Astrocyte (in vitro differentiated cells and primary cell): ENCODE results near the gene CTTN. TPM values are rescaled to one million over a fixed set of nuclear protein-coding genes. Genes with fewer than 3 reads are reported as not detected.

ENCODE experiments used
- DNase-seq: peaks from one replicate; pipeline ENCODE4 v3.0.0-alpha.2; 2010; ENCODE audit warnings: low read depth
- FAIRE-seq: peaks from 2 replicates; lab custom pipeline; 2011; peaks lifted over from hg19 to GRCh38; lab: Jason Lieb, UNC
- H2AFZ ChIP-seq: 2 replicates; pipeline ENCODE4 v1.6.0; 2012; ENCODE audit warnings: low read depth, low read length, inconsistent platforms
- H3K27ac ChIP-seq: 2 replicates; pipeline ENCODE4 v1.5.1; 2011; ENCODE audit warnings: low read depth, low read length, inconsistent platforms
- H3K27me3 ChIP-seq: 2 replicates; pipeline ENCODE4 v1.6.0; 2011; ENCODE audit warnings: low read length, inconsistent platforms; ENCODE audit not compliant: insufficient read depth
- H3K36me3 ChIP-seq: 2 replicates; pipeline ENCODE4 v1.5.1; 2011; ENCODE audit warnings: low read length, inconsistent platforms; ENCODE audit not compliant: insufficient read depth
- H3K4me1 ChIP-seq: 2 replicates; pipeline ENCODE4 v1.5.1; 2011; ENCODE audit warnings: low read length, inconsistent platforms; ENCODE audit not compliant: insufficient read depth
- H3K4me2 ChIP-seq: 2 replicates; pipeline ENCODE4 v1.6.0; 2012; ENCODE audit warnings: low read length, inconsistent platforms
- H3K4me3 ChIP-seq: 2 replicates; pipeline ENCODE4 v1.5.1; 2011; ENCODE audit warnings: low read depth, mild to moderate bottlenecking, low read length, inconsistent platforms; ENCODE audit not compliant: insufficient read depth
- H3K79me2 ChIP-seq: 2 replicates; pipeline ENCODE4 v1.6.0; 2012; ENCODE audit warnings: mild to moderate bottlenecking, low read length, inconsistent platforms; ENCODE audit not compliant: insufficient read depth
- H3K9ac ChIP-seq: 2 replicates; pipeline ENCODE4 v1.6.0; 2012; ENCODE audit warnings: mild to moderate bottlenecking, low read length, inconsistent platforms
- H3K9me3 ChIP-seq: 2 replicates; pipeline ENCODE4 v1.5.1; 2012; ENCODE audit warnings: low read depth, mild to moderate bottlenecking, low read length, inconsistent platforms; ENCODE audit not compliant: insufficient read depth
- H4K20me1 ChIP-seq: 2 replicates; pipeline ENCODE4 v1.6.0; 2012; ENCODE audit warnings: low read length, inconsistent platforms; ENCODE audit not compliant: insufficient read depth
- H3K27ac Mint-ChIP-seq: one replicate; pipeline ENCODE4 v1.8.0; 2021; ENCODE audit warnings: mild to moderate bottlenecking, mixed read lengths; ENCODE audit not compliant: unreplicated experiment
- H3K27me3 Mint-ChIP-seq: one replicate; pipeline ENCODE4 v1.8.0; 2021; ENCODE audit warnings: low read depth, mixed read lengths; ENCODE audit not compliant: unreplicated experiment
- H3K36me3 Mint-ChIP-seq: one replicate; pipeline ENCODE4 v1.8.0; 2021; ENCODE audit warnings: low read depth, mixed read lengths; ENCODE audit not compliant: unreplicated experiment
- H3K4me1 Mint-ChIP-seq: one replicate; pipeline ENCODE4 v1.8.0; 2021; ENCODE audit warnings: low read depth, mixed read lengths; ENCODE audit not compliant: unreplicated experiment
- H3K4me3 Mint-ChIP-seq: one replicate; pipeline ENCODE4 v1.8.0; 2021; ENCODE audit warnings: mild to moderate bottlenecking, moderate library complexity, mixed read lengths; ENCODE audit not compliant: unreplicated experiment
- H3K9me3 Mint-ChIP-seq: one replicate; pipeline ENCODE4 v1.8.0; 2021; ENCODE audit warnings: mild to moderate bottlenecking, mixed read lengths; ENCODE audit not compliant: unreplicated experiment
- CTCF ChIP-seq: IDR thresholded peaks from 2 replicates; pipeline ENCODE4 v1.5.1; 2011; ENCODE audit warnings: low read depth, mild to moderate bottlenecking, inconsistent platforms, low read length, moderate library complexity; ENCODE audit not compliant: insufficient read depth
- EZH2 ChIP-seq: IDR thresholded peaks from 2 replicates; pipeline ENCODE4 v1.6.1; 2012; ENCODE audit warnings: mild to moderate bottlenecking, low read length, inconsistent platforms; ENCODE audit not compliant: insufficient read depth
- total RNA-seq: library from RNA; stranded (reverse); gene quantifications from 2 replicates; pipeline ENCODE4 v1.2.1, GENCODE V29; 2021

CTTN gene
- total RNA-seq, 1 donor from 2014 or later: 344 TPM

- H3K4me3 ChIP-seq: no peak overlapping the region
- H3K9me3 Mint-ChIP-seq: peaks cover 3% of the 10 kb centered on the region
- no peaks in the 10 kb centered on the region for H3K79me2 ChIP-seq
- no peaks in the 10 kb centered on the region for H4K20me1 ChIP-seq
- no peak overlapping the region for H3K4me2 ChIP-seq
- no peak for FAIRE-seq
- H3K27me3 Mint-ChIP-seq: peaks cover 31% of the 10 kb centered on the region
- no peak overlapping the region for H3K4me3 Mint-ChIP-seq
- no peak overlapping the region for H3K9ac ChIP-seq
- no peaks in the 10 kb centered on the region for H3K9me3 ChIP-seq
- H3K36me3 Mint-ChIP-seq: peaks cover 4% of the 10 kb centered on the region
- H3K36me3 ChIP-seq: no peaks in the 10 kb centered on the region
- no peaks in the 10 kb centered on the region for H3K4me1 ChIP-seq
- H3K27ac Mint-ChIP-seq: no peak overlapping the region
- TF ChIP-seq EZH2: no peak
- no peak for TF ChIP-seq CTCF
- H3K4me1 Mint-ChIP-seq: no peaks in the 10 kb centered on the region
- DNase-seq: no peak
- no peaks in the 10 kb centered on the region for H3K27me3 ChIP-seq
- H3K27ac ChIP-seq: no peak overlapping the region
- H2AFZ ChIP-seq: no peak overlapping the region
These were observed 62.6 kb downstream of the CTTN start for GRCh38 chr11:70460964-70461363.

- FAIRE-seq: no peak
- H3K4me2 ChIP-seq: no peak overlapping the region
- H3K79me2 ChIP-seq: no peaks in the 10 kb centered on the region
- Mint-ChIP-seq H3K4me3 (no peak overlapping the region), H3K27me3 (peaks cover 31% of the 10 kb centered on the region), H3K9me3 (peaks cover 3% of the 10 kb centered on the region), H3K36me3 (peaks cover 4% of the 10 kb centered on the region), H3K4me1 (peaks cover 2% of the 10 kb centered on the region), H3K27ac (no peak overlapping the region)
- no peaks in the 10 kb centered on the region for H3K4me1 ChIP-seq
- H3K4me3 ChIP-seq: no peak overlapping the region
- H4K20me1 ChIP-seq: no peaks in the 10 kb centered on the region
- DNase-seq: no peak
- H2AFZ ChIP-seq: no peak overlapping the region
- H3K36me3 ChIP-seq: no peaks in the 10 kb centered on the region
- H3K27me3 ChIP-seq: peaks cover 3% of the 10 kb centered on the region
- no peaks in the 10 kb centered on the region for H3K9me3 ChIP-seq
- TF ChIP-seq EZH2: no peak
- TF ChIP-seq CTCF: no peak
- H3K27ac ChIP-seq: no peak overlapping the region
- H3K9ac ChIP-seq: no peak overlapping the region
These were observed 64.6 kb downstream of the CTTN start for GRCh38 chr11:70462818-70463477.
